BLaER1 (cell line): ENCODE results near the gene NUDT2.
A peak's percentile ranks its signal among the peaks of the same experiment; 100 is the strongest.

Source experiments
- H3K27ac ChIP-seq: shearing (Covaris generic); formaldehyde crosslinking; 2 replicates; pipeline ENCODE4 v1.8.1; 2022
- H3K27me3 ChIP-seq: shearing (Covaris generic); formaldehyde crosslinking; 2 replicates; pipeline ENCODE4 v1.8.1; 2022
- H3K36me3 ChIP-seq: shearing (Covaris generic); formaldehyde crosslinking; 2 replicates; pipeline ENCODE4 v1.8.1; 2022
- H3K4me1 ChIP-seq: shearing (Covaris generic); formaldehyde crosslinking; 2 replicates; pipeline ENCODE4 v1.8.1; 2022
- H3K4me2 ChIP-seq: shearing (Covaris generic); formaldehyde crosslinking; 2 replicates; pipeline ENCODE4 v1.8.1; 2022
- H3K4me3 ChIP-seq: shearing (Covaris generic); formaldehyde crosslinking; 2 replicates; pipeline ENCODE4 v1.8.1; 2022
- H3K9ac ChIP-seq: shearing (Covaris generic); formaldehyde crosslinking; 2 replicates; pipeline ENCODE4 v1.8.1; 2022
- H3K9me3 ChIP-seq: shearing (Covaris generic); formaldehyde crosslinking; 2 replicates; pipeline ENCODE4 v1.8.1; 2022
- H4K20me1 ChIP-seq: shearing (Covaris generic); formaldehyde crosslinking; 2 replicates; pipeline ENCODE4 v1.8.1; 2022
- Cebpa-rat ChIP-seq: shearing (Covaris generic); IDR thresholded peaks from 2 replicates; pipeline ENCODE4 v1.8.1; 2022

Gene NUDT2

GRCh38 chr9:34369636-34370035, 40.3 kb downstream of the NUDT2 start:
- Histone ChIP-seq H3K4me1 (peaks cover 2% of the 10 kb centered on the region; the same call in 1 of the 2 replicates), H3K9me3 (peaks cover 49% of the 10 kb centered on the region), H3K27me3 (no peaks in the 10 kb centered on the region), H3K27ac (no peak overlapping the region), H4K20me1 (no peaks in the 10 kb centered on the region), H3K4me2 (no peak overlapping the region), H3K36me3 (peaks cover 45% of the 10 kb centered on the region), H3K9ac (no peak overlapping the region), H3K4me3 (no peak overlapping the region)
- TF ChIP-seq Cebpa-rat, result no peak

GRCh38 chr9:34370335-34370969, 41.1 kb downstream of the NUDT2 start:
- H3K4me2 ChIP-seq, result no peak overlapping the region
- H4K20me1 ChIP-seq, result no peaks in the 10 kb centered on the region
- H3K27ac ChIP-seq, result no peak overlapping the region
- TF ChIP-seq Cebpa-rat, result no peak
- H3K27me3 ChIP-seq, result no peaks in the 10 kb centered on the region
- peaks cover 49% of the 10 kb centered on the region for H3K9me3 ChIP-seq
- no peak overlapping the region for H3K4me3 ChIP-seq
- peaks cover 45% of the 10 kb centered on the region for H3K36me3 ChIP-seq
- H3K9ac ChIP-seq, result no peak overlapping the region
- H3K4me1 ChIP-seq, result peaks cover 10% of the 10 kb centered on the region

DNA sequence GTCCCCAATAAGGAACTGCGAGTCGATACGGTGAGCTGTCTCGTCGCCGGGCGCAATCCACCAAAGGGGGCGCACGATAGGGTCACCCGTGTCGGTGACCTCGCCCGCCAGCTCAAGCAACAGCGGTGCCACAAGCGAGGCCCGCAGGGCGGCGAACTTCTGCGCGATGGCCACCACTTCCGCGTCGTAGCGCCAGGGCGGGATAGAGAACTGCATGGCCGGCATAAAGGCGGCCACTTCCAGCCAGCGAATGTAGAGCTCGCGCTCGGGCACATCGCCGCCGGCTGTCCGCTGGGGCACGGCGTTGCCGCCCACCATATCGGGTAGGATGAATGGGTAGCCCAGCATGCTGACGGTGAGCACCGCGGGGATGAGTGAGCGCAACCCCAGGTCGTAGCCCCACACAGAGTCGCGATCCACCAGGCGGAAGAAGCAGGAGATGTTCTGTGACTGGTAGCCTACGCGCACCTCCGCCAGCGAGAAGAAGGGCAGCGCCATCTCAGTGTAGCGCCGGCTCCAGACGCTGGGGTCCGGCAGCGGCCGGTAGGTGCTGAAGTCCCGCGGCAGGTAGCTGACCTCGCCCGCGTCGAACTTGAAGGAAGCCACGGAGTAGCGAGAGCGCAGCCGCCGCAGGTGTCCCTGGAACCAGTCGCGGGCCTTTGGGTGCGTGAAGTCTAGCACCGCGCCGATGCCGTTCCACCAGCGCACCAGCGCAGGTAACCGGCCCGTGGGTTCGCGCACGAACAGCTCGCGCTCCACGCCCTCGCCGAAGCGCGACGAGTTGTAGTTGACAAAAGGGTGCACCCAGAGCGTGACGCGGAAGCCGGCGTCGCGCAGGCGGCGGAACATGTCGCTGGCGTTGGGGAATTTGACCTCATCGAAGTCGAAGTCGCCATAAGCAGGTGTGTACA, 41.9 kb downstream of the NUDT2 start:
- no peak overlapping the region for H3K4me2 ChIP-seq
- peaks cover 45% of the 10 kb centered on the region for H3K36me3 ChIP-seq
- no peak overlapping the region for H3K27ac ChIP-seq
- TF ChIP-seq Cebpa-rat, result no peak
- no peaks in the 10 kb centered on the region for H3K27me3 ChIP-seq
- peaks cover 49% of the 10 kb centered on the region for H3K9me3 ChIP-seq
- H4K20me1 ChIP-seq, result no peaks in the 10 kb centered on the region
- peak overlapping the region; percentile 14; the same call in 1 of the 2 replicates for H3K4me3 ChIP-seq
- H3K4me1 ChIP-seq, result peaks cover 18% of the 10 kb centered on the region
- H3K9ac ChIP-seq, result no peak overlapping the region

- H3K27me3 ChIP-seq, result no peaks in the 10 kb centered on the region
- peaks cover 45% of the 10 kb centered on the region for H3K36me3 ChIP-seq
- H3K4me1 ChIP-seq, result peaks cover 21% of the 10 kb centered on the region
- no peak for TF ChIP-seq Cebpa-rat
- no peak overlapping the region for H3K9ac ChIP-seq
- no peak overlapping the region for H3K4me2 ChIP-seq
- H3K4me3 ChIP-seq, result peak overlapping the region; percentile 14; the same call in 1 of the 2 replicates
- H3K27ac ChIP-seq, result no peak overlapping the region
- peaks cover 46% of the 10 kb centered on the region for H3K9me3 ChIP-seq
- no peaks in the 10 kb centered on the region for H4K20me1 ChIP-seq
These were observed 42.6 kb downstream of the NUDT2 start for GRCh38 chr9:34371886-34372466.

DNA sequence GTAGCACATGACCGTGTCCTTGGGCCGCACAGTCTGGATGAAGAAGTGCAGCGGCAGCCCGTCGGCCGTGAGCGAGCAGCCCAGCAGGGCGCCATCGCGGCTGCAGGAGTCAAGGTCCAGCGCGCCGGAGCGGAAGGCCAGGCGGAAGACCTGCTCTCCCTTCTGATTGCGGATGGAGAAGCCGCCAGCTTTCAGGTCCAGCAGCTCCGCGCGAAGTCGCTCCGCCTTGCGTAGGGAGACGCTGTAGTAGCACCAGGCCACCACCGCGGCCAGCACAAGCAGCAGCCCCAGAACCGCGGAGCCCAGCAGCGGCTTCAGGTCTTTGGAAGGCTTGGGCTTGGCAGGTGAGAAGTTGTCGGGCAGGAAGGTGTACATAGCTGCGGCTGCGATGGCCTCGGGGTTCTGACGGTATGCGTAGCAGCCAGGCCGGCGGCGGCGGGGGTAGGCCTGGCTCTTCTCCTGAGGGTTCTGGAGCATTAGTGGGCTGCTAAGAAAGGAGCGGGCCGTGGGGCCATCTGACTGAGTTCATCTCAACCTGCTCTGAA, 43.2 kb downstream of the NUDT2 start:
- H4K20me1 ChIP-seq, result no peaks in the 10 kb centered on the region
- TF ChIP-seq Cebpa-rat, result no peak
- no peaks in the 10 kb centered on the region for H3K27me3 ChIP-seq
- H3K4me2 ChIP-seq, result no peak overlapping the region
- peaks cover 26% of the 10 kb centered on the region for H3K4me1 ChIP-seq
- peaks cover 41% of the 10 kb centered on the region for H3K9me3 ChIP-seq
- no peak overlapping the region for H3K9ac ChIP-seq
- no peak overlapping the region for H3K4me3 ChIP-seq
- H3K36me3 ChIP-seq, result peaks cover 43% of the 10 kb centered on the region
- H3K27ac ChIP-seq, result no peak overlapping the region

- Histone ChIP-seq H3K4me1 (peaks cover 34% of the 10 kb centered on the region), H3K27ac (no peak overlapping the region), H3K9me3 (peaks cover 29% of the 10 kb centered on the region), H3K4me3 (no peak overlapping the region), H3K36me3 (peaks cover 35% of the 10 kb centered on the region), H4K20me1 (no peaks in the 10 kb centered on the region), H3K27me3 (no peaks in the 10 kb centered on the region), H3K4me2 (no peak overlapping the region), H3K9ac (no peak overlapping the region)
- TF ChIP-seq Cebpa-rat, result no peak
These were observed 44.4 kb downstream of the NUDT2 start for GRCh38 chr9:34373749-34374148.

- Histone ChIP-seq H3K4me2 (no peak overlapping the region), H3K27me3 (no peaks in the 10 kb centered on the region), H3K9ac (no peak overlapping the region), H3K27ac (no peak overlapping the region), H3K9me3 (peaks cover 27% of the 10 kb centered on the region), H3K36me3 (peaks cover 35% of the 10 kb centered on the region), H3K4me1 (peaks cover 39% of the 10 kb centered on the region), H4K20me1 (no peaks in the 10 kb centered on the region), H3K4me3 (no peak overlapping the region)
- no peak for TF ChIP-seq Cebpa-rat
These were observed 45.0 kb downstream of the NUDT2 start for GRCh38 chr9:34374339-34374738.

- Histone ChIP-seq H3K36me3 (peaks cover 29% of the 10 kb centered on the region), H3K9me3 (peaks cover 27% of the 10 kb centered on the region), H4K20me1 (no peaks in the 10 kb centered on the region), H3K9ac (no peak overlapping the region), H3K4me2 (peak overlapping the region; percentile 96), H3K4me1 (peaks cover 45% of the 10 kb centered on the region), H3K27ac (no peak overlapping the region), H3K27me3 (no peaks in the 10 kb centered on the region), H3K4me3 (no peak overlapping the region)
- no peak for TF ChIP-seq Cebpa-rat
These were observed 45.7 kb downstream of the NUDT2 start for GRCh38 chr9:34374905-34375552.

GRCh38 chr9:34375901-34376595, 46.7 kb downstream of the NUDT2 start:
- peak overlapping the region; percentile 75 for H3K9ac ChIP-seq
- no peaks in the 10 kb centered on the region for H3K27me3 ChIP-seq
- 0 out of 2 replicates have a peak overlapping the region, but pooled peaks have one; percentile 26 for H3K27ac ChIP-seq
- peak overlapping the region; percentile 78 for H3K4me3 ChIP-seq
- H3K4me2 ChIP-seq, result peak overlapping the region; percentile 96
- H3K4me1 ChIP-seq, result peaks cover 54% of the 10 kb centered on the region
- no peaks in the 10 kb centered on the region for H4K20me1 ChIP-seq
- no peak for TF ChIP-seq Cebpa-rat
- peaks cover 17% of the 10 kb centered on the region for H3K9me3 ChIP-seq
- peaks cover 19% of the 10 kb centered on the region for H3K36me3 ChIP-seq
